CD4-positive, alpha-beta memory T cell (primary cell): ENCODE measurements around the gene MDM2. TPM values are rescaled to one million over a fixed set of nuclear protein-coding genes. Genes with fewer than 3 reads are reported as not detected.

Experiments
- CTCF ChIA-PET: fragments of 350-600 bp; sonication (Branson Sonifier 250); formaldehyde crosslinking; loops from one replicate; lab custom pipeline; 2021; ENCODE audit warnings: inconsistent platforms; ENCODE audit not compliant: partially characterized antibody; lab: Charles Lee
- POLR2A ChIA-PET: fragments of 350-600 bp; sonication (Branson Sonifier 250); formaldehyde crosslinking; loops from one replicate; lab custom pipeline; 2021; ENCODE audit not compliant: partially characterized antibody; lab: Charles Lee
- DNase-seq, 5 donors: peaks; one replicate each; pipeline versions ENCODE4 v3.0.0 to v3.0.0-alpha.2; 2020 to 2022; ENCODE audit warnings: mixed read lengths in 1 of 5
- H3K27ac ChIP-seq: one replicate; pipeline ENCODE4 v1.7.0; 2013; ENCODE audit warnings: low read depth, low read length
- H3K27me3 ChIP-seq: 2 replicates; pipeline ENCODE4 v1.7.0; 2013; ENCODE audit warnings: mild to moderate bottlenecking, low read length, moderate library complexity; ENCODE audit not compliant: insufficient read depth
- H3K36me3 ChIP-seq: 2 replicates; pipeline ENCODE4 v1.7.0; 2013; ENCODE audit warnings: mild to moderate bottlenecking, low read length, moderate library complexity; ENCODE audit not compliant: insufficient read depth
- H3K4me1 ChIP-seq: 2 replicates; pipeline ENCODE4 v1.7.0; 2013; ENCODE audit warnings: mild to moderate bottlenecking, low read length, moderate library complexity; ENCODE audit not compliant: insufficient read depth
- H3K4me3 ChIP-seq, 2 donors: one replicate each; pipeline ENCODE4 v1.7.0; 2013; ENCODE audit warnings: low read length in 2 of 2, mild to moderate bottlenecking in 1 of 2
- H3K9me3 ChIP-seq, 2 donors: one replicate each; pipeline ENCODE4 v1.7.0; 2013; ENCODE audit warnings: low read length in 2 of 2, control low read depth in 1 of 2; ENCODE audit not compliant: control insufficient read depth in 1 of 2
- H3K27ac Mint-ChIP-seq, 7 donors: one replicate each; pipeline ENCODE4 v1.8.0; 2020 to 2021; ENCODE audit warnings: mixed read lengths in 7 of 7, mild to moderate bottlenecking in 6 of 7, inconsistent platforms in 3 of 7, moderate library complexity in 3 of 7
- H3K27me3 Mint-ChIP-seq, 2 donors: one replicate each; pipeline ENCODE4 v1.8.0; 2020 to 2021; ENCODE audit warnings: mixed read lengths in 2 of 2
- H3K36me3 Mint-ChIP-seq, 2 donors: one replicate each; pipeline ENCODE4 v1.8.0; 2020 to 2021; ENCODE audit warnings: mixed read lengths in 2 of 2, inconsistent platforms in 1 of 2, mild to moderate bottlenecking in 1 of 2
- H3K4me1 Mint-ChIP-seq, 4 donors: one replicate each; pipeline ENCODE4 v1.8.0; 2020 to 2021; ENCODE audit warnings: mixed read lengths in 4 of 4, mild to moderate bottlenecking in 1 of 4
- H3K4me3 Mint-ChIP-seq, 8 donors: one replicate each; pipeline ENCODE4 v1.8.0; 2020 to 2021; ENCODE audit warnings: mixed read lengths in 8 of 8, mild to moderate bottlenecking in 7 of 8, moderate library complexity in 6 of 8, inconsistent platforms in 3 of 8
- H3K9me3 Mint-ChIP-seq, 8 donors: one replicate each; pipeline ENCODE4 v1.8.0; 2020 to 2021; ENCODE audit warnings: mixed read lengths in 8 of 8, mild to moderate bottlenecking in 5 of 8, inconsistent platforms in 3 of 8, moderate library complexity in 1 of 8
- intact Hi-C: fragments of 100-400 bp; cut with micrococcal nuclease; formaldehyde crosslinking; loops from one replicate; pipeline ENCODE4 v1.15.1; 2023
- polyA plus RNA-seq, 2 donors: library from polyadenylated mRNA; unstranded; fragments of 300-500 nt; fragmentation: Illumina TruSeq; gene quantifications; one replicate each; pipeline ENCODE4 v1.2.3, GENCODE V29; 2021
- total RNA-seq, 2 experiments: library from RNA; stranded (reverse); gene quantifications; one replicate each; pipeline ENCODE4 v1.2.3, GENCODE V29; 2021

The MDM2 gene
- 100 to 1,000 TPM; 117 to 121 TPM for total RNA-seq
- 10 to 100 TPM in 1 of 2 donors, 1 to 10 TPM in 1; 9.7 to 22.5 TPM for polyA plus RNA-seq

DNA sequence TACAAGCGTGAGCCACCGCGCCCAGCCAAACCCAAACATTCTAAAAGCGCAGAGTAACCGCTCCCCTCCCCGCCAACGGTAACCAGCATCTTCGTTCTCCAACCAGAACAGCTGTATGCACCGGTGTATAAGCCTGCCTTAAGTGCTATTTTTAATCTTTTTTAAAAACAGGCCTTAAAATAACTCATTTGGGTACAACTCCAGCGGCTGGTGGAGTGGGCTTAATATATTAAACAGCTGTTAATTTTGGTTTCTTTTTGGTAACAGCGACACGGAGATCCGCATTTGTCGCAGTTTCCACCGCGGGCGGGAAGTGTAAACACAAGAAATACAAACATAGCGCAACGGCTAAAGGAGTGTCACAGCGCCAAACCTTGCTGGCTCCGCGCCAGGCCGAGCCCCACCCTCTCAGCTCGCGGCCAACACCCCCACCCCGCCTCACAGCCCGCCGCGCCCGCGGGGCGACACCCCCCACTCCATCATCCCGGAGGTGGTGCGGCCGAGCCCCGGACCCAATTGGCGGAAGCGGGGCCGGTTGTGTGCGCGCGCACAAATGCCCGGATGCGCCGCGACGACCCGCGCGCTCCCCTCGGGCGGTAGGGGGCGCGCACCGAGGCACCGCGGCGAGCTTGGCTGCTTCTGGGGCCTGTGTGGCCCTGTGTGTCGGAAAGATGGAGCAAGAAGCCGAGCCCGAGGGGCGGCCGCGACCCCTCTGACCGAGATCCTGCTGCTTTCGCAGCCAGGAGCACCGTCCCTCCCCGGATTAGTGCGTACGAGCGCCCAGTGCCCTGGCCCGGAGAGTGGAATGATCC lies at the start of gene MDM2:
Gene MDM2, plus strand, starts transcription at position 602 of the 812 bp plus-strand sequence. CDS start 301 bp downstream, outside the sequence.
- CTCF ChIA-PET = interaction anchor here (0.8 to 2.7 kb wide), 16 partner anchors 8 to 453 kb away, joined by 3 to 26 read pairs (median 4); partner anchors contain the start of genes CPM and SLC35E3
- Mint-ChIP-seq H3K36me3 (peaks cover 22 to 25% of the 10 kb centered on the region in 2 donors), H3K27me3 (no peaks in the 10 kb centered on the region), H3K27ac (peak within 1 kb of the TSS; percentile 98 to 99 (median 99)), H3K4me1 (peaks cover 9 to 33% (median 22%) of the 10 kb centered on the region in 4 donors), H3K9me3 (no peaks in the 10 kb centered on the region), H3K4me3 (peak within 1 kb of the TSS; percentile 95 to 97 (median 96))
- peak; percentile 97 to 99 (median 99) for DNase-seq
- intact Hi-C loops = loop anchor here (1.0 to 5.0 kb wide), 8 partner anchors 61 to 1538 kb away; partner anchors contain the start of genes CAND1, MDM1, RAB3IP and RAP1B
- Histone ChIP-seq H3K36me3 (peaks cover under 1% of the 10 kb centered on the region), H3K9me3 (no peaks in the 10 kb centered on the region), H3K4me1 (peaks cover 28% of the 10 kb centered on the region), H3K27me3 (no peaks in the 10 kb centered on the region), H3K4me3 (peak within 1 kb of the TSS; percentile 42 to 94), H3K27ac (peak within 1 kb of the TSS; percentile 92)
- POLR2A ChIA-PET = interaction anchor here (0.6 to 3.3 kb wide), 37 partner anchors 10 to 1539 kb away, joined by 3 to 93 read pairs (median 5); partner anchors contain the start of genes CAND1, CCT2, CPM and CPSF6

DNA sequence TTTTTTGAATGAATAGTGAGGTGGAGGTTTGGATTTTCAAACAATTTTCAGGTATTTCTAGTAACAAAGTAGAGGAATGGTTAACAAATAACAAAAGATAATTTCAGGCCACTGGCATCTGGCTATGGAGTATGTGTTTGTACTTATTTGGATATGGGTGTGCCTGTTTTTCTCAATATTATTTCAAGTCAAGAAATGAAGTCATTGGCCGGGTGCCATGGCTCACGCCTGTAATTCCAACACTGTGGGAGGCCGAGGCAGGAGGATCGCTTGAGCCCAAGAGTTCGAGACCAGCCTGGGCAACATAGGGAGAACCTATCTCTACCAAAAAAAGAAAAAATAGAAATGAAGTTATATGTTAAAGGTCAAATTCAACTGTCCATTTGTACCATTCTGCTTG lies 48.1 kb upstream of the MDM2 start:
- H3K27me3 Mint-ChIP-seq = no peaks in the 10 kb centered on the region
- H3K9me3 ChIP-seq = no peaks in the 10 kb centered on the region
- H3K27ac Mint-ChIP-seq = no peak overlapping the region
- POLR2A ChIA-PET = no interaction called here
- no peaks in the 10 kb centered on the region for H3K9me3 Mint-ChIP-seq
- H3K27ac ChIP-seq = no peak overlapping the region
- peaks cover 5% of the 10 kb centered on the region for H3K36me3 ChIP-seq
- CTCF ChIA-PET = no interaction called here
- no peaks in the 10 kb centered on the region for H3K4me1 Mint-ChIP-seq
- intact Hi-C loops = no loop called here
- H3K4me1 ChIP-seq = no peaks in the 10 kb centered on the region
- no peak overlapping the region for H3K4me3 Mint-ChIP-seq
- no peaks in the 10 kb centered on the region for H3K27me3 ChIP-seq
- DNase-seq = no peak
- H3K4me3 ChIP-seq = no peak overlapping the region
- peaks cover 55 to 68% of the 10 kb centered on the region in 2 donors for H3K36me3 Mint-ChIP-seq

GRCh38 chr12:68760806-68761441 lies 47.1 kb upstream of the MDM2 start:
- Mint-ChIP-seq H3K4me1 (no peaks in the 10 kb centered on the region), H3K9me3 (no peaks in the 10 kb centered on the region), H3K4me3 (no peak overlapping the region), H3K27me3 (no peaks in the 10 kb centered on the region), H3K27ac (peak overlapping the region in 2 of 7 donors; percentile 25 to 58), H3K36me3 (peaks cover 46 to 60% of the 10 kb centered on the region in 2 donors)
- H3K27me3 ChIP-seq = no peaks in the 10 kb centered on the region
- H3K4me3 ChIP-seq = no peak overlapping the region
- no peak for DNase-seq
- H3K4me1 ChIP-seq = no peaks in the 10 kb centered on the region
- intact Hi-C loops = no loop called here
- H3K27ac ChIP-seq = no peak overlapping the region
- no peaks in the 10 kb centered on the region for H3K36me3 ChIP-seq
- CTCF ChIA-PET = no interaction called here
- no peaks in the 10 kb centered on the region for H3K9me3 ChIP-seq
- POLR2A ChIA-PET = no interaction called here

GRCh38 chr12:68761442-68761812 lies 46.5 kb upstream of the MDM2 start:
- Histone ChIP-seq H3K27me3 (no peaks in the 10 kb centered on the region), H3K4me3 (no peak overlapping the region), H3K4me1 (no peaks in the 10 kb centered on the region), H3K36me3 (no peaks in the 10 kb centered on the region), H3K27ac (no peak overlapping the region), H3K9me3 (no peaks in the 10 kb centered on the region)
- no peak for DNase-seq
- no peaks in the 10 kb centered on the region for H3K9me3 Mint-ChIP-seq
- peak overlapping the region in 3 of 7 donors; percentile 3 to 26 (median 17) for H3K27ac Mint-ChIP-seq
- ChIA-PET POLR2A (no interaction called here), CTCF (no interaction called here)
- H3K4me1 Mint-ChIP-seq = no peaks in the 10 kb centered on the region
- peaks cover 41 to 55% of the 10 kb centered on the region in 2 donors for H3K36me3 Mint-ChIP-seq
- no peaks in the 10 kb centered on the region for H3K27me3 Mint-ChIP-seq
- H3K4me3 Mint-ChIP-seq = no peak overlapping the region
- intact Hi-C loops = no loop called here

DNA sequence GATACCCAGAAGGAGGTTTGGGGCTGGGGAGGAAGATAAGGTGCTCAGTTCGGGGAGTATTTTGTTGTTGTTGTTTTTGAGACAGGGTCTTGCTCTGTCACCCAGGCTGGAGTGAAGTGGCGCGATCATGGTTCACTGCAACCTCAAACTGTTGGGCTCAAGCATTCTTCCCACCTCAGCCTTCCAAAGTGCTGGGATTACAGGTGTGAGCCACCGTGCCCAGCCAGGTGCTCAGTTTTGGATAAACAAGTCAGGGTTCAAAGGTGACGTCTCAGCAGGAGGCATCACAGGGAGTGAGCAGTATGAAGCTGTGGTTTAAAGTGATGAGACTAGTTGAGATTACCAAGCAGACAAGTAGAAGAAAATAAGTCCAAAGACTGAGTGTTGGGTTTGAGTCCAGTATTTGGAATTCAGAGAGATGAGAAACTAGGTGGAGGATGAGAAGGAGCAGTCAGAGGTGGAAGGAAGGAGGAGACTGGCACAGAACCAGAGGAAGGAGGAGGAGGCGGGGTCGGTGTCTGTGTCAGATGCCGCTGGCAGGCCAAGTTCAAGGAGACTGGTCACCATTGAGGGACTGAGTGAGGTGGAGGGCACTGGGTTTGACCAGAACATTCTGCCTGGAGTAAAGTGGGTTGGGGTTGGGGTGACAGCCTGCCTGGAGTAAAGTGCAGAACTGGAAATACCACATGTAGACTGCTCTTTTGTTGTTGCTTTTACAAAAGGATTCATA lies 45.9 kb upstream of the MDM2 start:
- Mint-ChIP-seq H3K36me3 (peaks cover 42 to 57% of the 10 kb centered on the region in 2 donors), H3K4me1 (no peaks in the 10 kb centered on the region), H3K27me3 (no peaks in the 10 kb centered on the region), H3K9me3 (no peaks in the 10 kb centered on the region), H3K27ac (peak overlapping the region in 4 of 7 donors; percentile 5 to 75 (median 22)), H3K4me3 (peak overlapping the region in 1 of 8 donors; percentile 2)
- ChIA-PET CTCF (no interaction called here), POLR2A (no interaction called here)
- Histone ChIP-seq H3K4me1 (no peaks in the 10 kb centered on the region), H3K4me3 (no peak overlapping the region), H3K27me3 (no peaks in the 10 kb centered on the region), H3K36me3 (peaks cover 4% of the 10 kb centered on the region), H3K27ac (no peak overlapping the region), H3K9me3 (no peaks in the 10 kb centered on the region)
- intact Hi-C loops = no loop called here
- no peak for DNase-seq

- ChIA-PET CTCF (no interaction called here), POLR2A (no interaction called here)
- Histone ChIP-seq H3K4me1 (no peaks in the 10 kb centered on the region), H3K36me3 (peaks cover 4% of the 10 kb centered on the region), H3K27ac (no peak overlapping the region), H3K27me3 (no peaks in the 10 kb centered on the region), H3K9me3 (no peaks in the 10 kb centered on the region), H3K4me3 (no peak overlapping the region)
- Mint-ChIP-seq H3K4me3 (no peak overlapping the region), H3K36me3 (peaks cover 38 to 52% of the 10 kb centered on the region in 2 donors), H3K27me3 (no peaks in the 10 kb centered on the region), H3K27ac (peak overlapping the region in 1 of 7 donors; percentile 34), H3K4me1 (no peaks in the 10 kb centered on the region), H3K9me3 (no peaks in the 10 kb centered on the region)
- no peak for DNase-seq
- intact Hi-C loops = no loop called here
Observed at GRCh38 chr12:68762691-68763090, 45.3 kb upstream of the MDM2 start.
